SK-N-SH (cell line): ENCODE results near the gene GSS. TPM values are rescaled to one million over a fixed set of nuclear protein-coding genes. Genes with fewer than 3 reads are reported as not detected.

Source experiments
- CTCF ChIA-PET: fragments of 300-600, 350-600 bp; formaldehyde crosslinking; extraction: SDS; loops from one replicate; lab custom pipeline; 2021; lab: Yijun Ruan, JAX
- POLR2A ChIA-PET: fragments of 350-600 bp; sonication (Branson Sonifier 250); formaldehyde crosslinking; extraction: SDS; loops from one replicate; lab custom pipeline; 2020; ENCODE audit warnings: antibody characterized with exemption, inconsistent platforms; lab: Yijun Ruan, JAX
- DNase-seq: peaks from one replicate; pipeline ENCODE4 v3.0.0; 2012
- H2AFZ ChIP-seq: fragments of 200-600 bp; sonication (generic); 2 replicates; pipeline ENCODE4 v1.8.1; 2016; ENCODE audit warnings: antibody characterized with exemption, mild to moderate bottlenecking, low read depth
- H3F3A ChIP-seq: fragments of 200-600 bp; sonication (generic); replicated peaks from 2 replicates; pipeline ENCODE3; 2016; ENCODE audit warnings: antibody characterized with exemption, mild to moderate bottlenecking; ENCODE audit not compliant: insufficient read depth
- H3K27ac ChIP-seq, 2 experiments: fragments of 200-500 bp in 1 of 2; fragments of 200-600 bp in 1 of 2; sonication (Bioruptor generic) in 1 of 2; sonication (generic), shearing (Covaris generic) in 1 of 2; 2 replicates each; pipeline versions ENCODE4 v1.5.1 to v1.6.1; 2014 to 2016; ENCODE audit warnings: low read depth in 2 of 2, inconsistent platforms in 1 of 2, low read length in 1 of 2, mild to moderate bottlenecking in 1 of 2, mixed read lengths in 1 of 2
- H3K27me3 ChIP-seq: fragments of 200-600 bp; sonication (generic), shearing (Covaris generic); 2 replicates; pipeline ENCODE4 v1.6.1; 2016; ENCODE audit warnings: mixed run types; ENCODE audit not compliant: insufficient read depth
- H3K36me3 ChIP-seq, 2 experiments: fragments of 200-500 bp in 1 of 2; fragments of 200-600 bp in 1 of 2; sonication (Bioruptor generic) in 1 of 2; sonication (generic) in 1 of 2; replicated peaks in 1 of 2; 2 replicates each; pipeline versions ENCODE3 to v1.5.1; 2014 to 2016; ENCODE audit warnings: low read length in 1 of 2, mild to moderate bottlenecking in 1 of 2; ENCODE audit not compliant: insufficient read depth in 2 of 2, control insufficient read depth in 1 of 2
- H3K4me1 ChIP-seq, 2 experiments: fragments of 200-500 bp in 1 of 2; fragments of 200-600 bp in 1 of 2; sonication (Bioruptor generic) in 1 of 2; sonication (generic), shearing (Covaris generic) in 1 of 2; 2 replicates each; pipeline versions ENCODE4 v1.5.1 to v1.6.1; 2014 to 2016; ENCODE audit warnings: low read depth in 1 of 2, low read length in 1 of 2, mixed run types in 1 of 2; ENCODE audit not compliant: insufficient read depth in 2 of 2, control insufficient read depth in 1 of 2
- H3K4me2 ChIP-seq: fragments of 200-600 bp; sonication (generic), shearing (Covaris generic); 2 replicates; pipeline ENCODE4 v1.6.1; 2017; ENCODE audit warnings: mixed run types
- H3K4me3 ChIP-seq, 2 experiments: fragments of 200-500 bp in 1 of 2; fragments of 200-600 bp in 1 of 2; sonication (Bioruptor generic) in 1 of 2; sonication (generic), shearing (Covaris generic) in 1 of 2; 2 replicates each; pipeline versions ENCODE4 v1.5.1 to v1.8.1; 2014 to 2016; ENCODE audit warnings: low read depth in 2 of 2, inconsistent platforms in 1 of 2, low read length in 1 of 2, mild to moderate bottlenecking in 1 of 2, mixed read lengths in 1 of 2, moderate library complexity in 1 of 2
- H3K79me2 ChIP-seq: fragments of 200-600 bp; sonication (generic); 2 replicates; pipeline ENCODE4 v1.8.1; 2017; ENCODE audit warnings: mild to moderate bottlenecking; ENCODE audit not compliant: insufficient read depth
- H3K9ac ChIP-seq: fragments of 200-600 bp; sonication (generic); 2 replicates; pipeline ENCODE4 v1.6.1; 2017; ENCODE audit warnings: mixed run types
- H3K9me2 ChIP-seq: fragments of 200-600 bp; sonication (generic); 2 replicates; pipeline ENCODE4 v1.6.1; 2017; ENCODE audit warnings: mixed run types
- H3K9me3 ChIP-seq: fragments of 200-600 bp; sonication (generic); 2 replicates; pipeline ENCODE4 v1.6.1; 2017; ENCODE audit warnings: mixed run types, mild to moderate bottlenecking, moderate library complexity
- H4K20me1 ChIP-seq: fragments of 200-600 bp; sonication (generic); 2 replicates; pipeline ENCODE4 v1.6.1; 2017; ENCODE audit warnings: mild to moderate bottlenecking, mixed run types; ENCODE audit not compliant: insufficient read depth
- CHD2 ChIP-seq: fragments of 150-350 bp; IDR thresholded peaks from 2 replicates; pipeline ENCODE4 v1.6.1; 2018; ENCODE audit warnings: low read length; ENCODE audit not compliant: partially characterized antibody
- FOSL2 ChIP-seq: IDR thresholded peaks from 2 replicates; pipeline ENCODE4 v1.4.0; 2012; ENCODE audit warnings: low read depth, mild to moderate bottlenecking, moderate library complexity, borderline replicate concordance
- GATA2 ChIP-seq: sonication (generic); formaldehyde crosslinking; IDR thresholded peaks from 2 replicates; pipeline ENCODE4 v1.5.0; 2020; ENCODE audit warnings: mild to moderate bottlenecking, missing genetic modification reagents
- MEF2A ChIP-seq: IDR thresholded peaks from 2 replicates; pipeline ENCODE4 v1.4.0; 2012; ENCODE audit warnings: low read depth, borderline replicate concordance
- MXI1 ChIP-seq: IDR thresholded peaks from 2 replicates; pipeline ENCODE4 v1.6.1; 2012; ENCODE audit warnings: mild to moderate bottlenecking, low read depth, low read length, improper control_type of control experiment
- POLR2AphosphoS5 ChIP-seq: IDR thresholded peaks from 2 replicates; pipeline ENCODE4 v1.6.1; 2012; ENCODE audit warnings: low read depth, low read length
- RAD21 ChIP-seq: IDR thresholded peaks from 2 replicates; pipeline ENCODE4 v1.6.1; 2012; ENCODE audit warnings: mild to moderate bottlenecking, low read length
- REST ChIP-seq: IDR thresholded peaks from 2 replicates; pipeline ENCODE4 v1.6.1; 2012; ENCODE audit warnings: mild to moderate bottlenecking, low read depth, low read length, moderate library complexity
- RXRA ChIP-seq: IDR thresholded peaks from 2 replicates; pipeline ENCODE4 v1.4.0; 2012; ENCODE audit warnings: low read depth, mild to moderate bottlenecking, borderline replicate concordance
- SIN3A ChIP-seq: IDR thresholded peaks from 2 replicates; pipeline ENCODE4 v1.6.1; 2012; ENCODE audit warnings: low read depth, mild to moderate bottlenecking, low read length, moderate library complexity, borderline replicate concordance
- SMC3 ChIP-seq: IDR thresholded peaks from 2 replicates; pipeline ENCODE4 v1.6.1; 2012; ENCODE audit warnings: low read depth, low read length, improper control_type of control experiment
- YY1 ChIP-seq: IDR thresholded peaks from 2 replicates; pipeline ENCODE4 v1.4.0; 2012; ENCODE audit warnings: low read depth, mild to moderate bottlenecking
- ZBTB33 ChIP-seq: IDR thresholded peaks from 2 replicates; pipeline ENCODE4 v1.4.0; 2012; ENCODE audit warnings: low read depth, borderline replicate concordance
- WGBS: methylation state at CpG from one replicate; pipeline ENCODE4 v1.1.6; 2017; ENCODE audit warnings: low lambda C conversion rate; 5-methylcytosine and 5-hydroxymethylcytosine counted together
- polyA plus RNA-seq, 3 experiments: library from polyadenylated mRNA; depleted of rRNA; stranded (reverse); fragments of >200 nt; gene quantifications; 2 replicates each; pipeline ENCODE4 v1.2.3, GENCODE V29; 2012
- TF ChIP-seq, protein P1 (sequence below): fragments of 200-600 bp; sonication (generic); IDR thresholded peaks from 2 replicates; pipeline ENCODE4 v1.6.1; 2017; ENCODE audit warnings: antibody characterized with exemption, mild to moderate bottlenecking, moderate library complexity

GSS gene
- polyA plus RNA-seq, 1 of the 3 experiments (the other 2 are of a cell fraction) = 95.6 TPM

DNA sequence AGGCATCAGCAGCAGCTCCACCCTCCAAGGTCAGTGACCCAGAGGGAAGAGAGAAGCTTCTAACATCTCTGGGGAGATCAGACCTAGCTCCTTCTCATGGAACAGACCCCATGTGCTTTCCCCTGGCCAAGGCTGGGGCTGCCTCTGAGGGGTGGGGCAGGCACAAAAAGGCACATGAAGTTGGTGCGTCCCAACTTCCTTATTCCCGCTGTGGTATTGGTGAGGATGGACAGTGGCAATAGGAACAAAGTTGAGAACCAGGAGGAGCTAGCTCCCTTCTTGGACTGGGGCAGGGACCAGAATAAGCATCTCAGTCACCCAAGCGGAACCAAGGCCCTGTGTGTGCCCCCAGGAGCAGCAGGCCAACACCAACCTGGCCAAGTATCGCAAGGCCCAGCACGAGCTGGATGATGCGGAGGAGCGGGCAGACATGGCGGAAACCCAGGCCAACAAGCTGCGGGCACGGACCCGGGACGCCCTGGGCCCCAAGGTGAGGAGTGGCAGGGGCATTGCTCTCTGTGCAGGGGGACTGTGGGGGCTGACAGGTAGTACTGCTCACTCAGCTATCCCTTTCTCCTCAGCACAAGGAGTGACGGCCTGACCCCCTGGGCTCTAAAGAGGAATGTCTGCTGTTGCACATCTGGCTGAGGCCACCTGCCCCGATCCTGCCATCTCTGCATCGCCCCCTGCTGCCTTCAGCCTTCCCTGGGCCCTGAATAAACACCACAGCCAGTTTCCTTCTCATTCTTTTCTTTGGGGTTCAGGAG is 46.2 kb upstream of the GSS start:
- H2AFZ ChIP-seq = no peak overlapping the region
- no peaks in the 10 kb centered on the region; a peak in 1 of 4 replicates for H3K4me1 ChIP-seq
- H3K9me3 ChIP-seq = no peaks in the 10 kb centered on the region
- peak; percentile 55 for DNase-seq
- H3K27ac ChIP-seq = no peak overlapping the region
- no peaks in the 10 kb centered on the region for H3F3A ChIP-seq
- H3K36me3 ChIP-seq = peaks cover 22 to 86% of the 10 kb centered on the region in 2 experiments
- no peaks in the 10 kb centered on the region for H3K9me2 ChIP-seq
- TF ChIP-seq, protein P1, sequence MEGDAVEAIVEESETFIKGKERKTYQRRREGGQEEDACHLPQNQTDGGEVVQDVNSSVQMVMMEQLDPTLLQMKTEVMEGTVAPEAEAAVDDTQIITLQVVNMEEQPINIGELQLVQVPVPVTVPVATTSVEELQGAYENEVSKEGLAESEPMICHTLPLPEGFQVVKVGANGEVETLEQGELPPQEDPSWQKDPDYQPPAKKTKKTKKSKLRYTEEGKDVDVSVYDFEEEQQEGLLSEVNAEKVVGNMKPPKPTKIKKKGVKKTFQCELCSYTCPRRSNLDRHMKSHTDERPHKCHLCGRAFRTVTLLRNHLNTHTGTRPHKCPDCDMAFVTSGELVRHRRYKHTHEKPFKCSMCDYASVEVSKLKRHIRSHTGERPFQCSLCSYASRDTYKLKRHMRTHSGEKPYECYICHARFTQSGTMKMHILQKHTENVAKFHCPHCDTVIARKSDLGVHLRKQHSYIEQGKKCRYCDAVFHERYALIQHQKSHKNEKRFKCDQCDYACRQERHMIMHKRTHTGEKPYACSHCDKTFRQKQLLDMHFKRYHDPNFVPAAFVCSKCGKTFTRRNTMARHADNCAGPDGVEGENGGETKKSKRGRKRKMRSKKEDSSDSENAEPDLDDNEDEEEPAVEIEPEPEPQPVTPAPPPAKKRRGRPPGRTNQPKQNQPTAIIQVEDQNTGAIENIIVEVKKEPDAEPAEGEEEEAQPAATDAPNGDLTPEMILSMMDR = peak; percentile 40
- TF ChIP-seq SIN3A = no peak
- TF ChIP-seq SMC3 = peak; percentile 10; the same call in 1 of the 2 replicates
- TF ChIP-seq RAD21 = peak; percentile 48
- H3K4me2 ChIP-seq = no peak overlapping the region
- no peaks in the 10 kb centered on the region for H3K27me3 ChIP-seq
- POLR2A ChIA-PET = no interaction called here
- no peaks in the 10 kb centered on the region for H3K79me2 ChIP-seq
- CTCF ChIA-PET = interaction anchor here (0.6 to 4.2 kb wide), 7 partner anchors 11 to 1374 kb away, joined by 3 to 33 read pairs (median 5); partner anchors contain the start of genes GGT7 and TRPC4AP
- WGBS = 95% methylated on average over 14 of the region's 15 CpGs
- no peak overlapping the region for H3K4me3 ChIP-seq
- no peak overlapping the region for H3K9ac ChIP-seq
- H4K20me1 ChIP-seq = no peaks in the 10 kb centered on the region

DNA sequence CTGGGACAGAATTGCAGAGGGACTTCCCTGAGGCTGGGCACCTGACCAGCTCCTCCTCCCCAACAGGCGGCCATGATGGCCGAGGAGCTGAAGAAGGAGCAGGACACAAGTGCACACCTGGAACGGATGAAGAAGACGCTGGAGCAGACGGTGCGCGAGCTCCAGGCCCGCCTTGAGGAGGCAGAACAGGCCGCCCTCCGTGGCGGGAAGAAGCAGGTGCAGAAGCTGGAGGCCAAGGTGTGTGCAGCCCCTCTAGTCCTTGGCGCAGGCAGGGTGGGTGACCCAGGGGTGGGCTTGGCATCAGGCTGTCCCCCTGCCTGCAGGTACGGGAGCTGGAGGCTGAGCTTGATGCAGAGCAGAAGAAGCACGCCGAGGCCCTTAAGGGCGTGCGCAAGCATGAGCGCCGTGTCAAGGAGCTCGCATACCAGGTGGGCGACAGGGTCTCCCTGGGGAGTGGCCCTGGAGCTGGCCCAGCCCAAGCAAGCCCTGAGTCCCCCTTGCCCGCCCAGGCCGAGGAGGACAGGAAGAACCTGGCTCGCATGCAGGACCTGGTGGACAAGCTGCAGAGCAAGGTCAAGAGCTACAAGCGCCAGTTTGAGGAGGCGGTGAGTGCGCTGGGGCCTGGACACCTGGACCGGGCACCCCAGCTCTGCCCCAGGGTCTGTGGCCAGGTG is 45.5 kb upstream of the GSS start:
- H3K79me2 ChIP-seq = no peaks in the 10 kb centered on the region
- no peaks in the 10 kb centered on the region for H3K9me2 ChIP-seq
- H3K27ac ChIP-seq = no peak overlapping the region
- H3K36me3 ChIP-seq = peaks cover 17 to 86% of the 10 kb centered on the region in 2 experiments
- H3K9me3 ChIP-seq = no peaks in the 10 kb centered on the region
- no peak overlapping the region for H3K4me2 ChIP-seq
- no peak overlapping the region for H3K9ac ChIP-seq
- H4K20me1 ChIP-seq = no peaks in the 10 kb centered on the region
- no peak for DNase-seq
- no peak overlapping the region for H2AFZ ChIP-seq
- H3K4me3 ChIP-seq = no peak overlapping the region
- no peaks in the 10 kb centered on the region for H3F3A ChIP-seq
- CTCF ChIA-PET = interaction anchor here (0.6 to 4.2 kb wide), 6 partner anchors 12 to 1374 kb away, joined by 3 to 33 read pairs (median 5); partner anchors contain the start of genes GGT7 and TRPC4AP
- WGBS = 98% methylated on average over 21 of the region's 28 CpGs
- no peaks in the 10 kb centered on the region for H3K27me3 ChIP-seq
- POLR2A ChIA-PET = no interaction called here
- H3K4me1 ChIP-seq = no peaks in the 10 kb centered on the region; a peak in 1 of 4 replicates
- TF ChIP-seq GATA2 (CRISPR knock-in tag) (no peak), ZBTB33 (no peak), MXI1 (no peak), REST (no peak), RXRA (no peak), FOSL2 (no peak), CHD2 (no peak), POLR2AphosphoS5 (no peak), MEF2A (no peak), YY1 (no peak), SMC3 (no peak)
- TF ChIP-seq, protein P1 = no peak
